ENCODE data around the gene LYAR. TPM values are rescaled to one million over a fixed set of nuclear protein-coding genes. Genes with fewer than 3 reads are reported as not detected.
"Not testable (repeated sequence)": the region's sequence is repeated elsewhere in the genome, so short reads cannot be mapped to it uniquely, and the experiment has no call there.

LYAR gene
- total RNA-seq, 1 donor from 2014 or later = 15.9 TPM

GRCh38 chr4:4248885-4249203 lies 41.1 kb downstream of the LYAR start:
- Mint-ChIP-seq H3K4me1 (peaks cover 25% of the 10 kb centered on the region), H3K9me3 (no peaks in the 10 kb centered on the region), H3K4me3 (peak overlapping the region; percentile 98), H3K36me3 (ENCODE audit: low read depth) (peaks cover 26% of the 10 kb centered on the region), H3K27me3 (peaks cover 2% of the 10 kb centered on the region), H3K27ac (peak overlapping the region; percentile 98)
- ChIA-PET POLR2A (interaction anchor here (2.7 kb wide), 1 partner anchor 41 kb away, joined by 11 read pairs; the partner anchor contains the start of genes LYAR and ZBTB49), CTCF (interaction anchor here (2.1 kb wide), 1 partner anchor 11 kb away, joined by 9 read pairs; no protein-coding TSS in a partner anchor)
- ATAC-seq (ENCODE audit: low read depth) (no peak), DNase-seq (no peak)
- TF ChIP-seq CTCF (IDR thresholded peaks at IDR 0.05) = no peak
- intact Hi-C loops (cut with micrococcal nuclease) = loop anchor here (1.0 to 5.0 kb wide), 4 partner anchors 41 to 717 kb away; partner anchors contain the start of genes LRPAP1, LYAR, STX18 and ZBTB49

- Mint-ChIP-seq H3K9me3 (no peaks in the 10 kb centered on the region), H3K4me1 (peaks cover 25% of the 10 kb centered on the region), H3K36me3 (ENCODE audit: low read depth) (peaks cover 32% of the 10 kb centered on the region), H3K27ac (peak within 1 kb of the TSS; percentile 98), H3K4me3 (peak within 1 kb of the TSS; percentile 98), H3K27me3 (peaks cover 2% of the 10 kb centered on the region)
- POLR2A ChIA-PET = interaction anchor here (0.9 to 2.7 kb wide), 5 partner anchors 11 to 327 kb away, joined by 3 to 11 read pairs (median 5); partner anchors contain the start of genes LYAR and ZBTB49
- ATAC-seq (ENCODE audit: low read depth) = peak; percentile 96
- CTCF ChIA-PET = interaction anchor here (0.6 to 2.1 kb wide), 2 partner anchors 12 to 542 kb away, joined by 3 to 9 read pairs; no protein-coding TSS in a partner anchor
- peak; percentile 88 for DNase-seq
- no peak for TF ChIP-seq CTCF (IDR thresholded peaks at IDR 0.05)
- intact Hi-C loops (cut with micrococcal nuclease) = loop anchor here (1.0 to 5.0 kb wide), 4 partner anchors 42 to 716 kb away; partner anchors contain the start of genes LRPAP1, LYAR, STX18 and ZBTB49
Measured at GRCh38 chr4:4248029-4248884, 41.7 kb downstream of the LYAR start, which contains the start of gene TMEM128. Gene TMEM128, minus strand, starts transcription at chr4:4248223. Its CDS starts 21 bp downstream, at chr4:4248202.

- Mint-ChIP-seq H3K4me1 (peaks cover 25% of the 10 kb centered on the region), H3K4me3 (peak overlapping the region; percentile 98), H3K36me3 (ENCODE audit: low read depth) (peaks cover 33% of the 10 kb centered on the region), H3K9me3 (no peaks in the 10 kb centered on the region), H3K27me3 (no peaks in the 10 kb centered on the region), H3K27ac (peak overlapping the region; percentile 98)
- ChIA-PET CTCF (interaction anchor here (0.6 to 2.1 kb wide), 2 partner anchors 12 to 541 kb away, joined by 3 to 9 read pairs; no protein-coding TSS in a partner anchor), POLR2A (interaction anchor here (0.9 to 2.7 kb wide), 5 partner anchors 12 to 327 kb away, joined by 3 to 11 read pairs (median 5); partner anchors contain the start of genes LYAR and ZBTB49)
- intact Hi-C loops (cut with micrococcal nuclease) = loop anchor here (1.0 to 5.0 kb wide), 4 partner anchors 43 to 715 kb away; partner anchors contain the start of genes LRPAP1, LYAR, STX18 and ZBTB49
- TF ChIP-seq CTCF (IDR thresholded peaks at IDR 0.05) = no peak
- ATAC-seq (ENCODE audit: low read depth) (peak; percentile 2), DNase-seq (no peak)
Measured at GRCh38 chr4:4247696-4248028, 42.3 kb downstream of the LYAR start.

- Mint-ChIP-seq H3K27me3 (no peaks in the 10 kb centered on the region), H3K27ac (no peak overlapping the region), H3K9me3 (no peaks in the 10 kb centered on the region), H3K36me3 (ENCODE audit: low read depth) (peaks cover 49% of the 10 kb centered on the region), H3K4me3 (no peak overlapping the region), H3K4me1 (peaks cover 25% of the 10 kb centered on the region)
- ChIA-PET POLR2A (no interaction called here), CTCF (no interaction called here)
- intact Hi-C loops (cut with micrococcal nuclease) = loop anchor here (5.0 kb wide), 3 partner anchors 187 to 713 kb away; partner anchors contain the start of genes LRPAP1 and STX18
- no peak for TF ChIP-seq CTCF (IDR thresholded peaks at IDR 0.05)
- DNase-seq = no peak
- ATAC-seq (ENCODE audit: low read depth) = no peak
Measured at GRCh38 chr4:4245172-4245571, 44.8 kb downstream of the LYAR start.

GRCh38 chr4:4239551-4239950 lies 50.4 kb downstream of the LYAR start:
- H3K27me3 Mint-ChIP-seq; H3K4me1 Mint-ChIP-seq; H3K4me3 Mint-ChIP-seq; CTCF ChIA-PET; ATAC-seq (ENCODE audit: low read depth); POLR2A ChIA-PET; H3K9me3 Mint-ChIP-seq; DNase-seq; intact Hi-C loops (cut with micrococcal nuclease); H3K27ac Mint-ChIP-seq: not testable (repeated sequence)
- peaks cover 64% of the 10 kb centered on the region for H3K36me3 Mint-ChIP-seq (ENCODE audit: low read depth)
